HepG2 (cell line): Measurements from ENCODE around the gene HOXA5. TPM values are rescaled to one million over a fixed set of nuclear protein-coding genes. Genes with fewer than 3 reads are reported as not detected.

Experiments
- ARNT ChIP-seq: fragments of 450-650 bp; IDR thresholded peaks from 2 replicates; pipeline ENCODE4 v1.6.1; 2017
- ATRX ChIP-seq: sonication (generic); formaldehyde crosslinking; IDR thresholded peaks from 2 replicates; pipeline ENCODE4 v1.4.0; 2020; ENCODE audit warnings: missing genetic modification reagents, borderline replicate concordance
- DBP ChIP-seq: sonication (generic); formaldehyde crosslinking; IDR thresholded peaks from 2 replicates; pipeline ENCODE4 v1.4.0; 2020; ENCODE audit warnings: missing genetic modification reagents; ENCODE audit errors: not compliant biosample characterization
- E2F2 ChIP-seq: sonication (generic); formaldehyde crosslinking; IDR thresholded peaks from 2 replicates; pipeline ENCODE4 v1.4.0; 2020; ENCODE audit warnings: missing genetic modification reagents, borderline replicate concordance
- FOXK1 ChIP-seq: sonication (generic); formaldehyde crosslinking; IDR thresholded peaks from 2 replicates; pipeline ENCODE4 v1.4.0; 2020; ENCODE audit warnings: low read depth, missing genetic modification reagents, borderline replicate concordance
- GATAD1 ChIP-seq: IDR thresholded peaks from 2 replicates; pipeline ENCODE4 v1.6.1; 2016; ENCODE audit warnings: missing genetic modification reagents, missing compliant biosample characterization
- KLF12 ChIP-seq: sonication (generic); formaldehyde crosslinking; IDR thresholded peaks from 2 replicates; pipeline ENCODE4 v1.4.0; 2020; ENCODE audit warnings: missing genetic modification reagents, borderline replicate concordance
- MEF2D ChIP-seq: sonication (generic); formaldehyde crosslinking; IDR thresholded peaks from 2 replicates; pipeline ENCODE4 v1.5.1; 2020; ENCODE audit warnings: mild to moderate bottlenecking, missing genetic modification reagents
- MYNN ChIP-seq: sonication (generic); formaldehyde crosslinking; IDR thresholded peaks from 2 replicates; pipeline ENCODE4 v1.4.0; 2020; ENCODE audit warnings: mild to moderate bottlenecking, low read depth, missing genetic modification reagents
- MYPOP ChIP-seq: sonication (generic); formaldehyde crosslinking; IDR thresholded peaks from 2 replicates; pipeline ENCODE4 v1.8.1; 2023; ENCODE audit warnings: mild to moderate bottlenecking, moderate library complexity, missing genetic modification reagents
- NR2F2 ChIP-seq: IDR thresholded peaks from 2 replicates; pipeline ENCODE4 v1.6.1; 2012; ENCODE audit warnings: low read depth, inconsistent platforms, borderline replicate concordance
- PCBP1 ChIP-seq: fragments of 200-400 bp; formaldehyde crosslinking; IDR thresholded peaks from 2 replicates; pipeline ENCODE4 v1.6.1; 2017; ENCODE audit warnings: mild to moderate bottlenecking, low read depth, low read length, borderline replicate concordance
- THAP8 ChIP-seq: sonication (generic); formaldehyde crosslinking; IDR thresholded peaks from 2 replicates; pipeline ENCODE4 v1.5.1; 2020; ENCODE audit warnings: missing genetic modification reagents, mild to moderate bottlenecking, borderline replicate concordance
- ZBTB7B ChIP-seq: sonication (generic); formaldehyde crosslinking; IDR thresholded peaks from 2 replicates; pipeline ENCODE4 v1.4.0; 2020; ENCODE audit warnings: missing genetic modification reagents
- ZFP36L2 ChIP-seq: sonication (generic); formaldehyde crosslinking; IDR thresholded peaks from 2 replicates; pipeline ENCODE4 v1.4.0; 2020; ENCODE audit warnings: missing genetic modification reagents
- ZMYM4 ChIP-seq: sonication (generic); formaldehyde crosslinking; IDR thresholded peaks from 2 replicates; pipeline ENCODE4 v1.8.1; 2023; ENCODE audit warnings: mild to moderate bottlenecking, missing genetic modification reagents
- ZNF275 ChIP-seq: sonication (generic); formaldehyde crosslinking; IDR thresholded peaks from 2 replicates; pipeline ENCODE4 v1.8.0; 2022; ENCODE audit warnings: missing genetic modification reagents, mild to moderate bottlenecking, inconsistent platforms, borderline replicate concordance
- ZNF430 ChIP-seq: sonication (generic); formaldehyde crosslinking; IDR thresholded peaks from 2 replicates; pipeline ENCODE4 v1.9.0; 2021; ENCODE audit warnings: mild to moderate bottlenecking, missing genetic modification reagents
- ZNF660 ChIP-seq: sonication (generic); formaldehyde crosslinking; IDR thresholded peaks from 2 replicates; pipeline ENCODE4 v1.5.1; 2020; ENCODE audit warnings: mild to moderate bottlenecking, low read depth, missing genetic modification reagents, borderline replicate concordance
- ZNF749 ChIP-seq: sonication (generic); formaldehyde crosslinking; IDR thresholded peaks from 2 replicates; pipeline ENCODE4 v1.8.0; 2022; ENCODE audit warnings: mild to moderate bottlenecking, missing genetic modification reagents, moderate library complexity, borderline replicate concordance
- ZNF784 ChIP-seq: sonication (generic); formaldehyde crosslinking; IDR thresholded peaks from 2 replicates; pipeline ENCODE4 v1.5.1; 2020; ENCODE audit warnings: missing genetic modification reagents, mild to moderate bottlenecking, borderline replicate concordance
- polyA plus RNA-seq, 8 experiments: library from polyadenylated mRNA; depleted of rRNA in 3 of 8; stranded (reverse) in 7 of 8; unstranded in 1 of 8; fragments of >200 nt; fragmentation: Illumina TruSeq in 4 of 8; extraction: Trizol in 4 of 8; gene quantifications; 2 replicates each; pipeline versions ENCODE4 v1.2.1 to v1.2.3, GENCODE V29; 2011 to 2016; ENCODE audit warnings: low read depth in 4 of 8, missing spikeins in 1 of 8, mixed read lengths in 1 of 8; ENCODE audit not compliant: insufficient read depth in 1 of 8
- total RNA-seq, 5 experiments: library from RNA; depleted of rRNA; stranded (reverse); fragments of >200 nt; fragmentation: Illumina TruSeq; extraction: Trizol; gene quantifications; 2 replicates each; pipeline ENCODE4 v1.2.3, GENCODE V29; 2016; ENCODE audit warnings: low read depth in 1 of 5

Gene HOXA5
- total and polyA plus RNA-seq, 2 of the 13 experiments (the other 11 are each of a cell fraction or from before 2014, with no cell fraction given) = 3.2 to 3.6 TPM

- TF ChIP-seq THAP8 (no peak), DBP (CRISPR knock-in tag) (no peak), KLF12 (CRISPR knock-in tag) (no peak), FOXK1 (CRISPR knock-in tag) (no peak), E2F2 (CRISPR knock-in tag) (no peak), ZNF275 (CRISPR knock-in tag) (no peak), MYNN (CRISPR knock-in tag) (no peak), ATRX (no peak), ZNF784 (CRISPR knock-in tag) (no peak), ZNF749 (CRISPR knock-in tag) (no peak), GATAD1 (CRISPR knock-in tag) (no peak), MYPOP (CRISPR knock-in tag) (0 out of 2 replicates have a peak, but pooled peaks have one; percentile 9), ZNF660 (CRISPR knock-in tag) (no peak), ZFP36L2 (no peak), ARNT (no peak), ZNF430 (no peak), PCBP1 (0 out of 2 replicates have a peak, but pooled peaks have one; percentile 34), MEF2D (CRISPR knock-in tag) (no peak), ZMYM4 (CRISPR knock-in tag) (no peak), ZBTB7B (CRISPR knock-in tag) (no peak), NR2F2 (no peak)
These were observed 39.6 kb upstream of the HOXA5 start (continued) for GRCh38 chr7:27182861-27183681.
